H9 (cell line): ENCODE data around the gene PLEKHM3. TPM values are rescaled to one million over a fixed set of nuclear protein-coding genes. Genes with fewer than 3 reads are reported as not detected.

Experiments
- DNase-seq: peaks from one replicate; pipeline ENCODE4 v3.0.0-alpha.2; 2017
- H2AFZ ChIP-seq: one replicate; pipeline ENCODE4 v1.6.1; 2013; ENCODE audit warnings: mild to moderate bottlenecking, low read length, control low read depth, moderate library complexity
- H2AK5ac ChIP-seq: 2 replicates; pipeline ENCODE4 v1.6.1; 2013; ENCODE audit warnings: low read length, control low read depth, mixed read lengths; ENCODE audit not compliant: insufficient read length
- H2BK120ac ChIP-seq: one replicate; pipeline ENCODE4 v1.6.1; 2013; ENCODE audit warnings: low read depth, mild to moderate bottlenecking, low read length, control low read depth, inconsistent platforms; ENCODE audit not compliant: poor library complexity, severe bottlenecking
- H2BK12ac ChIP-seq: 2 replicates; pipeline ENCODE4 v1.6.1; 2013; ENCODE audit warnings: low read length, control low read depth, mixed read lengths, low read depth; ENCODE audit not compliant: insufficient read length
- H2BK15ac ChIP-seq: 2 replicates; pipeline ENCODE4 v1.6.1; 2013; ENCODE audit warnings: low read depth, low read length, control low read depth
- H2BK20ac ChIP-seq: one replicate; pipeline ENCODE4 v1.6.1; 2013; ENCODE audit warnings: low read depth, mild to moderate bottlenecking, low read length, control low read depth, inconsistent platforms; ENCODE audit not compliant: poor library complexity, severe bottlenecking
- H2BK5ac ChIP-seq: 2 replicates; pipeline ENCODE4 v1.6.1; 2013; ENCODE audit warnings: low read length, control low read depth, mixed read lengths; ENCODE audit not compliant: insufficient read length
- H3K14ac ChIP-seq: 2 replicates; pipeline ENCODE4 v1.6.1; 2013; ENCODE audit warnings: low read length, control low read depth; ENCODE audit not compliant: insufficient read depth
- H3K18ac ChIP-seq: 2 replicates; pipeline ENCODE4 v1.6.1; 2013; ENCODE audit warnings: low read depth, mild to moderate bottlenecking, mixed read lengths, low read length, control low read depth; ENCODE audit not compliant: insufficient read length
- H3K23ac ChIP-seq: 2 replicates; pipeline ENCODE4 v1.6.1; 2013; ENCODE audit warnings: low read length, control low read depth, mixed read lengths, low read depth; ENCODE audit not compliant: insufficient read length
- H3K23me2 ChIP-seq: 2 replicates; pipeline ENCODE4 v1.6.1; 2013; ENCODE audit warnings: low read depth, mild to moderate bottlenecking, mixed read lengths, low read length, control low read depth; ENCODE audit not compliant: insufficient read length, poor library complexity, severe bottlenecking
- H3K27ac ChIP-seq: 2 replicates; pipeline ENCODE4 v1.5.1; 2013; ENCODE audit warnings: low read length, control low read depth, mixed read lengths, low read depth; ENCODE audit not compliant: insufficient read length
- H3K27me3 ChIP-seq: 2 replicates; pipeline ENCODE4 v1.6.1; 2013; ENCODE audit warnings: low read length, control low read depth, inconsistent platforms; ENCODE audit not compliant: insufficient read depth
- H3K4ac ChIP-seq: 2 replicates; pipeline ENCODE4 v1.6.1; 2013; ENCODE audit warnings: low read depth, mild to moderate bottlenecking, control low read depth, inconsistent platforms, low read length, moderate library complexity
- H3K4me1 ChIP-seq: 2 replicates; pipeline ENCODE4 v1.6.1; 2013; ENCODE audit warnings: low read length, control low read depth, inconsistent platforms; ENCODE audit not compliant: insufficient read depth
- H3K4me2 ChIP-seq: 2 replicates; pipeline ENCODE4 v1.6.1; 2013; ENCODE audit warnings: low read length, control low read depth, mixed read lengths; ENCODE audit not compliant: insufficient read length, insufficient read depth
- H3K56ac ChIP-seq: 2 replicates; pipeline ENCODE4 v1.6.1; 2013; ENCODE audit warnings: low read depth, mild to moderate bottlenecking, mixed read lengths, low read length, control low read depth; ENCODE audit not compliant: insufficient read length
- H3K79me1 ChIP-seq: 2 replicates; pipeline ENCODE4 v1.6.1; 2013; ENCODE audit warnings: low read depth, mild to moderate bottlenecking, moderate library complexity, low read length, control low read depth, inconsistent platforms; ENCODE audit not compliant: insufficient read depth, poor library complexity, severe bottlenecking
- H3K79me2 ChIP-seq: 2 replicates; pipeline ENCODE4 v1.6.1; 2013; ENCODE audit warnings: low read length, control low read depth, inconsistent platforms; ENCODE audit not compliant: insufficient read depth
- H3K9ac ChIP-seq: 2 replicates; pipeline ENCODE4 v1.6.1; 2013; ENCODE audit warnings: low read length, control low read depth, mixed read lengths; ENCODE audit not compliant: insufficient read length; ENCODE audit errors: extremely low read depth
- H3K9me3 ChIP-seq: one replicate; pipeline ENCODE4 v1.6.1; 2013; ENCODE audit warnings: low read depth, low read length, inconsistent platforms; ENCODE audit not compliant: control insufficient read depth
- H3T11ph ChIP-seq: one replicate; pipeline ENCODE4 v1.6.1; 2013; ENCODE audit warnings: mild to moderate bottlenecking, low read length, control low read depth, inconsistent platforms
- H4K20me1 ChIP-seq: one replicate; pipeline ENCODE4 v1.6.1; 2013; ENCODE audit not compliant: control insufficient read depth, insufficient read length, insufficient read depth
- H4K5ac ChIP-seq: 2 replicates; pipeline ENCODE4 v1.6.1; 2013; ENCODE audit warnings: low read depth, mild to moderate bottlenecking, mixed read lengths, low read length, control low read depth; ENCODE audit not compliant: insufficient read length
- H4K8ac ChIP-seq: replicated peaks from 2 replicates; pipeline ENCODE4 v1.6.1; 2013; ENCODE audit warnings: low read length, control low read depth, mixed read lengths, low read depth; ENCODE audit not compliant: insufficient read length
- H4K91ac ChIP-seq: 2 replicates; pipeline ENCODE4 v1.6.1; 2013; ENCODE audit warnings: low read depth, mild to moderate bottlenecking, moderate library complexity, mixed read lengths, low read length, control low read depth; ENCODE audit not compliant: insufficient read length
- H3K27ac Mint-ChIP-seq, 3 experiments: 2 replicates in 2 of 3; 3 replicates in 1 of 3; pipeline ENCODE4 v1.8.0; 2020 to 2021; ENCODE audit warnings: mixed read lengths in 3 of 3, mild to moderate bottlenecking in 1 of 3, moderate library complexity in 1 of 3
- H3K27me3 Mint-ChIP-seq: 2 replicates; pipeline ENCODE4 v1.8.0; 2021; ENCODE audit warnings: low read depth, mild to moderate bottlenecking, moderate library complexity, mixed read lengths
- H3K36me3 Mint-ChIP-seq, 3 experiments: 2 replicates in 2 of 3; 3 replicates in 1 of 3; pipeline ENCODE4 v1.8.0; 2020 to 2021; ENCODE audit warnings: low read depth in 3 of 3, mixed read lengths in 3 of 3; ENCODE audit not compliant: insufficient read depth in 1 of 3
- H3K4me1 Mint-ChIP-seq, 2 experiments: 2 replicates each; pipeline ENCODE4 v1.8.0; 2020; ENCODE audit warnings: mixed read lengths in 2 of 2
- H3K4me3 Mint-ChIP-seq, 2 experiments: 2 replicates in 1 of 2; 3 replicates in 1 of 2; pipeline ENCODE4 v1.8.0; 2020 to 2021; ENCODE audit warnings: mild to moderate bottlenecking in 2 of 2, mixed read lengths in 2 of 2, moderate library complexity in 1 of 2
- H3K9me3 Mint-ChIP-seq, 2 experiments: 2 replicates in 1 of 2; 3 replicates in 1 of 2; pipeline ENCODE4 v1.8.0; 2020; ENCODE audit warnings: mild to moderate bottlenecking in 2 of 2, mixed read lengths in 2 of 2, moderate library complexity in 1 of 2
- WGBS: extraction: QIAGEN DNeasy Blood & Tissue Kit; methylation state at CpG from one replicate; pipeline ENCODE4 v1.1.7; 2013; ENCODE audit warnings: missing lambda C conversion rate, low lambda C conversion rate, mixed read lengths; ENCODE audit not compliant: insufficient read length; ENCODE audit errors: extremely low coverage; 5-methylcytosine and 5-hydroxymethylcytosine counted together
- total RNA-seq: library from RNA; stranded (reverse); gene quantifications from 2 replicates; pipeline ENCODE4 v1.2.1, GENCODE V29; 2021
- TF ChIP-seq, protein P1 (sequence below): fragments of 200-600 bp; sonication (generic); conservative IDR thresholded peaks from 3 replicates; pipeline ENCODE4 v1.8.0; 2021; ENCODE audit warnings: antibody characterized with exemption, mild to moderate bottlenecking

Gene PLEKHM3
- total RNA-seq, 1 experiment from 2014 or later: 7.5 TPM

DNA sequence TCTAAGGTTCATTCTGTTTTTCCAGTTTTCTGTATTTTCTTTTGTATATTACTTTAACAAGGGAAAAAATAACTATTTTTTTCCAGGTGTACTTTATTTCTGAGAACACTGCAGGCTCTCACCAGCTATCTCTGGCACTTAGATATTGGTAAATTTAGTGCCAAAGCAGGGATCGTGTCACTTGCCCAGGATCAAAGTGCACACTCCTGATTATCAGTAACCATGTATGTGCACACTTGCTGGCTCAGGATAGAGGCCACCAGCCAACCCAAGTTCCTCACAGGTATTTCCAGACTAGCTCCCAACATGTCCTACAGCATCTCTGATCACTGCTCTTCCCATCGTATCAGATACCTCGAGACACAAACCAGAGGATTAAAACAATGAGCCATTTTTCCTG is 249.9 kb downstream of the PLEKHM3 start:
- Histone ChIP-seq H3K14ac (no peak overlapping the region), H4K8ac (no peak overlapping the region), H3K23me2 (peaks cover 4% of the 10 kb centered on the region), H3K56ac (no peak overlapping the region), H3K4me1 (no peaks in the 10 kb centered on the region; the same call in 1 of the 2 replicates), H3K18ac (no peak overlapping the region), H2BK20ac (no peak overlapping the region), H2BK120ac (no peak overlapping the region), H3K9ac (no peak overlapping the region), H4K5ac (no peak overlapping the region), H3K79me2 (no peaks in the 10 kb centered on the region), H3K27me3 (no peaks in the 10 kb centered on the region), H3K27ac (no peak overlapping the region), H3K4me2 (no peak overlapping the region), H3K4ac (no peak overlapping the region), H3T11ph (no peak overlapping the region), H2BK5ac (no peak overlapping the region), H2AK5ac (no peak overlapping the region), H3K9me3 (no peaks in the 10 kb centered on the region), H3K23ac (no peak overlapping the region), H3K79me1 (no peaks in the 10 kb centered on the region), H2BK15ac (no peak overlapping the region), H2AFZ (no peak overlapping the region), H4K91ac (no peak overlapping the region), H2BK12ac (no peak overlapping the region), H4K20me1 (no peaks in the 10 kb centered on the region)
- TF ChIP-seq, protein P1, sequence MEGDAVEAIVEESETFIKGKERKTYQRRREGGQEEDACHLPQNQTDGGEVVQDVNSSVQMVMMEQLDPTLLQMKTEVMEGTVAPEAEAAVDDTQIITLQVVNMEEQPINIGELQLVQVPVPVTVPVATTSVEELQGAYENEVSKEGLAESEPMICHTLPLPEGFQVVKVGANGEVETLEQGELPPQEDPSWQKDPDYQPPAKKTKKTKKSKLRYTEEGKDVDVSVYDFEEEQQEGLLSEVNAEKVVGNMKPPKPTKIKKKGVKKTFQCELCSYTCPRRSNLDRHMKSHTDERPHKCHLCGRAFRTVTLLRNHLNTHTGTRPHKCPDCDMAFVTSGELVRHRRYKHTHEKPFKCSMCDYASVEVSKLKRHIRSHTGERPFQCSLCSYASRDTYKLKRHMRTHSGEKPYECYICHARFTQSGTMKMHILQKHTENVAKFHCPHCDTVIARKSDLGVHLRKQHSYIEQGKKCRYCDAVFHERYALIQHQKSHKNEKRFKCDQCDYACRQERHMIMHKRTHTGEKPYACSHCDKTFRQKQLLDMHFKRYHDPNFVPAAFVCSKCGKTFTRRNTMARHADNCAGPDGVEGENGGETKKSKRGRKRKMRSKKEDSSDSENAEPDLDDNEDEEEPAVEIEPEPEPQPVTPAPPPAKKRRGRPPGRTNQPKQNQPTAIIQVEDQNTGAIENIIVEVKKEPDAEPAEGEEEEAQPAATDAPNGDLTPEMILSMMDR: no peak
- H3K27ac Mint-ChIP-seq: peak overlapping the region in 2 of 3 experiments; percentile 83 to 93; a peak in 3 of 7 replicates
- peaks cover 46 to 48% of the 10 kb centered on the region in 2 experiments for H3K4me1 Mint-ChIP-seq
- WGBS: no CpG with 5 or more reads among the region's 3 CpGs
- H3K27me3 Mint-ChIP-seq: peaks cover 3% of the 10 kb centered on the region
- no peak for DNase-seq
- H3K9me3 Mint-ChIP-seq: peaks cover 2 to 5% of the 10 kb centered on the region in 2 experiments; a peak in 2 of 5 replicates
- no peak overlapping the region for H3K4me3 Mint-ChIP-seq
- no peaks in the 10 kb centered on the region for H3K36me3 Mint-ChIP-seq
